ENCODE measurements around the gene FADS2.

Gene FADS2

GRCh38 chr11:61914471-61915171 is 86.5 kb downstream of the FADS2 start:
- TF ChIP-seq CTCF (IDR thresholded peaks at IDR 0.05; ENCODE audit: insufficient read depth, low read length, poor library complexity, severe bottlenecking): no peak
- Histone ChIP-seq H3K4me3 (replicated peaks; ENCODE audit: low read depth, low read length) (no peak overlapping the region), H3K27me3 (replicated peaks; ENCODE audit: control insufficient read depth, insufficient read depth, low read length) (peaks cover 4% of the 10 kb centered on the region), H3K36me3 (ENCODE audit: control insufficient read depth, insufficient read depth, low read length) (no peaks in the 10 kb centered on the region)
- DNase-seq (ENCODE audit: extremely low read depth, insufficient read length): no peak

- no peak for TF ChIP-seq CTCF (IDR thresholded peaks at IDR 0.05; ENCODE audit: insufficient read depth, low read length, poor library complexity, severe bottlenecking)
- Histone ChIP-seq H3K4me3 (replicated peaks; ENCODE audit: low read depth, low read length) (no peak overlapping the region), H3K36me3 (ENCODE audit: control insufficient read depth, insufficient read depth, low read length) (no peaks in the 10 kb centered on the region), H3K27me3 (replicated peaks; ENCODE audit: control insufficient read depth, insufficient read depth, low read length) (peaks cover 4% of the 10 kb centered on the region)
- no peak for DNase-seq (ENCODE audit: extremely low read depth, insufficient read length)
Observed at GRCh38 chr11:61916737-61917333, 88.7 kb downstream of the FADS2 start.

Data from GM06990 (cell line).